HG02840 (cell line): Measurements from ENCODE around the gene TMPRSS2.

Experiments
- ATAC-seq: cut with Tn5 transposase; IDR thresholded peaks from one replicate; pipeline ENCODE4 v1.9.1; 2021; ENCODE audit warnings: mild to moderate bottlenecking, moderate library complexity, moderate number of reproducible peaks; ENCODE audit not compliant: unreplicated experiment, low FRiP score

The TMPRSS2 gene

DNA sequence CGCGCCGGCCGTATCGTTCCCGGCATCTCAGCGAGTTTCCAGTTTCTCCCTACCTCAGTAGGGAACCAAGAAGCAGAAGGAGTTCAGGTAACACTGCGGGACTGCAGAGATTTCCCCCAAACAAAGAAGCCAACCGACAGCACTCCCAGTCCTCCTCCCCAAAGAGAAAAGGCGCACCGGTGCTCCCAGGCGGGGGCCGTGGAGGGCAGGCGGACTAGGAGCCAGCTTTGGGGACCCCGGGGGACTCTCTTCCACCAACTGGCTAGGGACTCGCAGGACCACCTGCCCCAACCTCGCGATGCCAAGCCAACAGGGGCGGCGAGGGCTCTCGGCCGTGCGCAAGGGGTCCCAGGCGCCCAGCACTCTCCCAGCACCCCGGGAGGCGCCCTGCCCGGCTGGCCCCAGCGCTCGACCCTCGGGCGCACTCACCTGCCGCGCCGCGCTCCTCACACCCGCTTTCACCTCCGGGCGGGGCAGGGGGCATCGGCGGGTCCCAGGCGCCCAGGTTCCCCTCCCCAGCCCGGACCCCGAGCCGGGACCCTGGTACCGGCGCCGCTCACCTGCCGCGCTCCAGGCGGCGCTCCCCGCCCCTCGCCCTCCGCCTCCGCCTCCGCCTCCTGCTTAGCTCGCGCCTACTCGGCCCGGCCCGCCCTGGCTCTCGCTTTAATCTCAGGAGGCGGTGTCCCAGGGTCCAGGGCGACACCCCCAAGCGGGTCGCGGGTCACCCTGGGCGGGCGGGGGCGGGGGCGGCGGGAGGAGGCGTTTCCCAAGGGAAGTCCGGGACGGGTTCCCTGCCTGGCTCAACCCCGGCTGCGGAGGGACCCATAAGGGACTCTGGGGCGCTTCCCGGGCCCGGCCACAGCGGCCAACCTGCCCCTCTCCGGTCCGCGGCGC is at the start of gene TMPRSS2:
TSS of gene TMPRSS2 (minus strand) at position 638 of the 894 bp plus-strand sequence. CDS start 10,025 bp downstream, outside the sequence.
- no peak for ATAC-seq

- ATAC-seq: no peak
These were observed 47.1 kb upstream of the TMPRSS2 start for GRCh38 chr21:41555057-41555456.

DNA sequence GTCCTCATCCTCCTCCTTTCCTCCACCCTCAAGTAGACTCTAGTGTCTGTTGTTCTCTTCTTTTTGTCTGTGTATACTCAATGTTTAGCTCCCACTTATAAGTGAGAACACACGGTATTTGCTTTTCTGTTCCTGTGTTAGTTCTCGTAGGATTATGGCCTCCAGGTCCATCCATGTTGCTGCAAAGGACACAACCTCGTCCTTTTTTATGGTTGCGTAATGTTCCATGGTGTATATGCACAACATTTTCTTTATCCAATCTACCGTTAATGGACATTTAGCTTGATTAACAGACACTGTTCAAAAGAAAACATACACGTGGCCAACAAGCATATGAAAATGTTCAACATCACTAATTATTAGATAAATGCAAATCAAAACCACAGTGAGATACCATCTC is 44.3 kb upstream of the TMPRSS2 start:
- ATAC-seq: no peak

DNA sequence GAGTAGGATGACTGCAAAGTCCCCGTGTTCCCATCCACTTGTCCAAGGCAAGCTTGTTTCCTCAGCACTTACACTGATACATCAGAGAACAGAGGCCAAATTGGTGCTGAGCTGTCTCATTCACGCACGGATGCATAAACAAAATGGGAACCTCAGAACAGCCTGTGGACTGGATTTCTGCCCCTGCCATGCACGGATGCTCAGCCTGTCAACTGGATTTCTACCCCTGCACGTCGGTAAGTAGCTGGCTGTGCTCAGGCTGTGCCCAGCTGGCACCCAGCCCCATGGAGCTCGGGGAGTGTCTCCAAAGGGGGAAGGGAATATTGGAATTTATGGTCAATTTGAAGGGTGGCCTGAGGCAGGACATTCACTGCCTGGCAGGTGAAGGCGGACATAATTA is 40.8 kb upstream of the TMPRSS2 start:
- no peak for ATAC-seq

DNA sequence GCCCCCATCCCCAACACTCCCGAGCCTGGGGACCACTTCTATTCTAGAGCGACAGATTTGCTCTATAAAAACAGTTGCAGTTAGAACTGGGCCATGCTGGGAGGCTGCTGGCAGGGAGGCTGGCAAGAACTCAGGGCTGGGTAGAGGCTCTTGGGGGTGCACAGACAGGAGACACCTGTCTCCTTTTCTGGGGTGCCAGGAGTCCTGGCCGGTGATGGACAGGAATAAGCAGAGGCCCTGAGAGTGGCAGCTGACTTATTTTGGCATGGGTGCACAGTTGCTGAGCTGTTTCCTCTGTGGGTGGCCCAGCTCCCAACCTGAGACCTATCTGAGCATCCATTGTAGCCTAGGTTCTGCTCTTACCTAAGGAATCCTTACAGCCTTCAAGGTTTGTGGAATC is 39.2 kb upstream of the TMPRSS2 start:
- ATAC-seq: no peak

DNA sequence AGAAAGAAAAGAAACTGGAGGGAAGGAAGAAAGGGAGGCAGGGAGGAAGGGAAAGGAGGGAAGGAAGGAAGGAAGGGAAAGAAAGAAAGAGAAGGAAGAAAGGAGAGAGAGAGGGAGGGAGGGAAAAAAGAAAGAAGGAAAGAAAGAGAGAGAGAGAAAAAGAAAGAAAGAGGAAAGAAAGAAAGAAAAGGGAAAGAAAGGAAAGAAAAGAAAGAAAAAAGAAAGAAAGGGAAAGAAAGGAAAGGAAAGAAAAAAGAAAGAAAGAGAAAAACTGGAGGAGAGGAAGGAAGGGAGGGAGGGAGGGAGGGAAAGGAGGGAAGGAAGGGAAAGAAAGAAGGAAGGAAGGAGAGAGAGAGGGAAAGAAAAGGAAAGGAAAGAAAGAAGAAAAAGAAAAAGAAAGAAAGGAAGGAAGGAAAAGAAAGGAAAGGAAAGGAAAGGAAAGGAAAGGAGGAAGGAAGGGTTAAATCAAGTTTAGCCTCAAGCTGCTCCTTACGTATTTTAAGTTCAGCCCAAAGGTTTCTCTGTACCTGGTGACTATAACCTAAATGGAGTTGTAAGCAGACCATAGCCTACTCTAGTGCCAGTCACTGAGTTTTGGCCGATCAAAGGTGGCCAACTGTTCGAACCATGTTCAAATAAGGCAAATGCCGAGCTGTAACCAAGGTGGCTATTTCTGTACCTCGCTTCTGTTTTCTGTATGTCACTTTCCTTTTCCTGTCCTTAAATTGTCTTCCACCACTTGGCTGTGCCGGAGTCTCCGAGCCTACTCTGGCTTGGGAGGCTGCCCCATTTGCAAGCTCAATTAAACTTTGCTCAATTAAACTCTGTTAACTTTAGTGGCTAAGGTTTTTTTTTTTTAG is 37.8 kb upstream of the TMPRSS2 start:
- ATAC-seq: no peak

GRCh38 chr21:41542727-41543126 is 34.8 kb upstream of the TMPRSS2 start:
- ATAC-seq: no peak

GRCh38 chr21:41537356-41537755 is 29.4 kb upstream of the TMPRSS2 start:
- ATAC-seq: no peak

DNA sequence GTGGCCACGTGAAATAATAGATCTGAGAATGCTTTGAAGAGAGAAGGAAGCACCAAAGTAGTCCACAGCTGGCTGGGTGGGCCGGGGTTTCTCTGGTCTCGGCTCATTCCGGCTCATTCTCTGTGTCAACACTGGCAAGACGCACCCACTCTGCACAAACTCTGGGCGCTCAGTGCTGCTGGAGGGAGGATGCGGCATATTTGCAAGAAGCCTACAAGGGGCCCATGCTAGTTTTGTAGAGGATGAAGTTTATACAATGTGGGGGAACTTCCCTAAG is 28.8 kb upstream of the TMPRSS2 start:
- no peak for ATAC-seq

GRCh38 chr21:41536076-41536826 is 28.3 kb upstream of the TMPRSS2 start:
- no peak for ATAC-seq

DNA sequence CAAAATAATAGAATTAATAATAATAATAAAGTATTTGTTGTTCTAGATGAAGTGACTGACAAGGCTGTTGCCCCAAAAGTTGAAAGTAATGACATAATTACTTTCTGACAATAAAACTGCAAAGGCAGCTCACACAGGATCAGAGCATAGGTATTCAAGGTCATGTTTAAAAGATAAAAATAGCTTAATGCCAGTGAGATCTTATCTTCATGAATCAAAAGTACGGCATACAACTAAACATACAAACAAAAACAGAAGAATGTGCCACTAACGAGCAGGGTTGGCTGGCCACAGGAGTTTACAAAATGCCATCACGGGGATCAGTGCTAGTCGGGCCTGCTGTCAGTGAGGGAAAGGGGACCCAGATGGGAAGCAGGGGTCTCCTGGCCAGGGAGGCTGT is 22.4 kb upstream of the TMPRSS2 start:
- no peak for ATAC-seq

DNA sequence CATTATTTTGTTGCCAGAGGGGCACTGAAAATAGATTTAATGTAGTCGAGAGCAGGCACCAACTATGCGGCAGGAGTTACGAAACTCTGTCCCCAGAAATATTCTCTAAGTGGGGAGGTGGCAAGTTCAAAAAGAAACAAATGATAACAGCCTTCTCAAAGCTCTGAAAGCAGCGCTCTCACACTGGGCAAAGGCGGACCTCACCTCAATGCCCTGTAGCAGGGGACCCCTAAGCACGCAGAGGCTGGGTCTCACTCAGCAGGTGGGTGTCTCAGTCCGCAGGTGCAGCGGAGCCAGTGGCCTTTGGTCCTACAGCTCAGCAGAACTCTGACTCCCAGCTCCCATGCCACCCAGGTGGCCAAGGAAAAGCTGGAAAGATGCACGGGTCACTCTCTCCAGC is 21.8 kb upstream of the TMPRSS2 start:
- no peak for ATAC-seq

DNA sequence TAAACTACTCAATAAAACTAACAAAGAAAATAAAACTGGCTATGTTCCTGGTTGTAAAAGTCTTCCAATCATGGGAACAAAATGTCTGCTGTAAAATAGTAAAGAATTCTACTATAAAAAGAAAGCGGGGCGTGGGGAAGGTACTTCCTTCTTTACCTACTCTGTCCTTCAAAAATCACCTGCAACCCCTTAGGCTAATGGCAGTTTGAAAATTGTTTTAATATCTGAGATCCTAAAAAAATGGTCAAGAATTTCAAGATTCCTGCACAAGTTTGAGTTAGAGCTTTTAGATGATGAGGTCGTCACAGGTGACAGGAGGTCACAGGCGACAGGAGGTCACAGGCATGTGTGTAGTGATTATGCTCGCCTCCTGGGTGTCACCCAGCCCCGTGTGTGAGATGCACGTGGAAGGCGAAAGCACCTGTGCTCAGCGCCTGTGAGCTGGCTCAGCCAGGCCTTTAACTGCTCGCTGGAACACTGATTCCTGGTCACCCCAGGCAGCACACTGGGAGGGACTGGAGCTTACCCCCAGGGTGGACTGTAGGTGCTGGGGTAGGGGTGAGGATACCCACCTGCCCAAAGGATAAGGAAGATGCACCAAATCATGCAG is 18.6 kb upstream of the TMPRSS2 start:
- ATAC-seq: no peak

- no peak for ATAC-seq
These were observed 15.2 kb upstream of the TMPRSS2 start for GRCh38 chr21:41523175-41523574.

GRCh38 chr21:41521489-41522027 is 13.6 kb upstream of the TMPRSS2 start:
- no peak for ATAC-seq

GRCh38 chr21:41520560-41521442 is 12.8 kb upstream of the TMPRSS2 start:
- no peak for ATAC-seq

GRCh38 chr21:41519806-41520559 is 12.0 kb upstream of the TMPRSS2 start:
- ATAC-seq: no peak

- ATAC-seq: no peak
These were observed 10.8 kb upstream of the TMPRSS2 start for GRCh38 chr21:41518757-41519156.

DNA sequence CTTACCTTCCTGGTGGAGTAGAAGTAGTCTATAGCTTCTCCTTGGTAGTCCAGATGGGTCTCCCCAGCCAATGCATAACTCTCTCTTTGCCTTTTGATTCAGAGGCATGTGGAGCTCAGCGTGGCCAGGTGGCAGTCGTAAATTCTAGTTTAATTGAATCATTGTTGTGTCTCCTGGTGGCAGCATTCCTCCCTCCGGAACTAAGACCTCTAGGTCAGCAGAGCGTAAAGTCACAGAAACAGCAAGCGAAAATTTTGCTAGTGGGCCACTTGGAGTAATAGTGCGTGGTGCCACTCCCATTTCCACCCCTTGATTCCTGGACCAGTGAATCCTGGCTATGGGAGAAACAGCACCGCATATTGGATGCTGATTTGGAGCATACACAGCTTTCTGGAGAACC is 3.9 kb upstream of the TMPRSS2 start:
- no peak for ATAC-seq
